ENCODE results near the gene MAP2K4. TPM values are rescaled to one million over a fixed set of nuclear protein-coding genes. Genes with fewer than 3 reads are reported as not detected.

The MAP2K4 gene
- total and polyA plus RNA-seq, 2 donors (not counting 1 experiment from before 2014, with no cell fraction given), result 6.2 to 44.8 TPM

DNA sequence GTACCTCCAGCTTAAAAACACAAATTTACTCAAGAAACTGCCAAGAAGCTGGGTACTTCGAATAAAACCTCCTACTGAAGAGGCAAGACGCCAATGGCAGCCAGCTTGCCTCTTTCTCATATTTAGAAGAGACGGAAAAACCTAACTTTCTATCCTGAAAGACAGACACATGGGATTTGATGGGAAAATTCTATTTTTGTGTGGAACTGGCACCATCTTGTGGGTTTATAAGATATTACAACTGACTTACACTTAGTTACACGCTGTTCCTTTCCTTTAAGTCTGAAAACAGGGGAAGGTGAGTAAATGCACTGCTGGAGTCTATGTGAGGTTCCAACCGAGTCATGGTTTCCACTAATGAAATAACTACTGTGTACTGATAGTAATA lies 33.7 kb upstream of the MAP2K4 start:
- no peaks in the 10 kb centered on the region for H3K27me3 ChIP-seq (replicated peaks in 1 of 4; ENCODE audit: control extremely low read depth in 1 of 4, control insufficient read depth in 3 of 4, insufficient read depth in 4 of 4, low read length in 3 of 4)
- H3K9me3 ChIP-seq (ENCODE audit: control extremely low read depth in 1 of 3, control insufficient read depth in 2 of 3, insufficient read depth in 1 of 3, low read length in 2 of 3), result no peaks in the 10 kb centered on the region
- Mint-ChIP-seq H3K4me1 (no peaks in the 10 kb centered on the region), H3K27ac (no peak overlapping the region), H3K27me3 (no peaks in the 10 kb centered on the region), H3K9me3 (ENCODE audit: insufficient read depth) (no peaks in the 10 kb centered on the region), H3K4me3 (no peak overlapping the region)
- peaks cover 5% of the 10 kb centered on the region for H3K79me2 ChIP-seq (ENCODE audit: control insufficient read depth, insufficient read depth, low read length)
- no peak overlapping the region for H3K27ac ChIP-seq (ENCODE audit: low read length in 2 of 2)
- H3K4me1 ChIP-seq (ENCODE audit: control insufficient read depth in 2 of 2, insufficient read depth in 2 of 2, low read length in 2 of 2), result no peaks in the 10 kb centered on the region
- no CpG with 5 or more reads among the region's 5 CpGs for WGBS (ENCODE audit: insufficient coverage)
- H3K4me2 ChIP-seq (replicated peaks; ENCODE audit: low read depth, low read length, poor library complexity, severe bottlenecking), result no peak overlapping the region
- no peak overlapping the region for H3K4me3 ChIP-seq (ENCODE audit: control extremely low read depth in 1 of 5, extremely low read depth in 1 of 5, insufficient read depth in 1 of 5, low read depth in 2 of 5, low read length in 4 of 5)
- TF ChIP-seq, protein P1, sequence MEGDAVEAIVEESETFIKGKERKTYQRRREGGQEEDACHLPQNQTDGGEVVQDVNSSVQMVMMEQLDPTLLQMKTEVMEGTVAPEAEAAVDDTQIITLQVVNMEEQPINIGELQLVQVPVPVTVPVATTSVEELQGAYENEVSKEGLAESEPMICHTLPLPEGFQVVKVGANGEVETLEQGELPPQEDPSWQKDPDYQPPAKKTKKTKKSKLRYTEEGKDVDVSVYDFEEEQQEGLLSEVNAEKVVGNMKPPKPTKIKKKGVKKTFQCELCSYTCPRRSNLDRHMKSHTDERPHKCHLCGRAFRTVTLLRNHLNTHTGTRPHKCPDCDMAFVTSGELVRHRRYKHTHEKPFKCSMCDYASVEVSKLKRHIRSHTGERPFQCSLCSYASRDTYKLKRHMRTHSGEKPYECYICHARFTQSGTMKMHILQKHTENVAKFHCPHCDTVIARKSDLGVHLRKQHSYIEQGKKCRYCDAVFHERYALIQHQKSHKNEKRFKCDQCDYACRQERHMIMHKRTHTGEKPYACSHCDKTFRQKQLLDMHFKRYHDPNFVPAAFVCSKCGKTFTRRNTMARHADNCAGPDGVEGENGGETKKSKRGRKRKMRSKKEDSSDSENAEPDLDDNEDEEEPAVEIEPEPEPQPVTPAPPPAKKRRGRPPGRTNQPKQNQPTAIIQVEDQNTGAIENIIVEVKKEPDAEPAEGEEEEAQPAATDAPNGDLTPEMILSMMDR (IDR thresholded peaks at IDR 0.05), result peak; percentile 56
- TF ChIP-seq EZH2 (IDR thresholded peaks at IDR 0.05; ENCODE audit: borderline replicate concordance, insufficient read depth, low read depth, low read length, poor library complexity, severe bottlenecking), result no peak
- ATAC-seq (ENCODE audit: low read depth) (no peak), DNase-seq (no peak)
- H4K20me1 ChIP-seq (ENCODE audit: control insufficient read depth, insufficient read depth, low read length, poor library complexity, severe bottlenecking), result no peaks in the 10 kb centered on the region
- CTCF ChIA-PET, result interaction anchor here (1.0 to 1.6 kb wide), 3 partner anchors 9 to 34 kb away, joined by 3 to 4 read pairs (median 3); partner anchors contain the start of genes MAP2K4 and ZNF18
- POLR2A ChIA-PET, result no interaction called here
- intact Hi-C loops (cut with micrococcal nuclease), result loop anchor here (5.0 kb wide), 1 partner anchor 1110 kb away; no protein-coding TSS in a partner anchor
- H2AFZ ChIP-seq (ENCODE audit: insufficient read depth, low read depth, low read length, poor library complexity, severe bottlenecking), result no peak overlapping the region
- H3K36me3 ChIP-seq (replicated peaks in 1 of 2; ENCODE audit: control extremely low read depth in 1 of 2, control insufficient read depth in 1 of 2, extremely low read depth in 1 of 2, insufficient read depth in 2 of 2, low read length in 1 of 2), result peaks cover 21 to 55% of the 10 kb centered on the region in 2 experiments
- no peak overlapping the region for H3K9ac ChIP-seq (ENCODE audit: low read length)

DNA sequence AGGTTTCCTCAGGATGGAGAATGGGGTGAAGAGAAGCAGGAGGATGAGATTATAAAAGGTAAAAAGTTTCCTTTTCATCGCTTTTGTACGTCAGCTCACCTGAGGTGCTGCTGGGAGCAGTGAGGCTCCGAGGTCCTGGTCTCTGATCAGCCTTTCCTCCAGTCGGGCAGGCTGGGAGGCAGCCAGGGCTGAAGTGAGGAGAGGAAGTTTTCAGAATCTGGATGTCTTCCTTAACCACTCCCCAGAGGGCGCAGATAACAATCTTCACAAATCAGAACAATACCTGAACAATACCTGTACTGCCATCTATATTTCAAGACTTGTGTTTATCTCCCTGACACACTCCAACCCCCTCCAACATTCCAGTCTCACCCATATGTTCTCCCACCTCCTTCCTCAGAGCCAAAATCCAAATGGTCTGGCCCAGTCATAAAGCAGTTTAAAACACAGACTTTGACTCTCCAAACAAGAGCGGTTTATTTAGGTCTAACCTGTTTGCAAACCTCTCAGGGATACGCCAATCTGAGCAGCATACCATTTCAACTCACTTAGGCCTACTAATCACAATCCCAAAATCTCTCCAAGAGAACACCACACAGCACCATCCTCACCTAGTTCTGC lies 30.2 kb upstream of the MAP2K4 start:
- DNase-seq, result no peak
- H2AFZ ChIP-seq (ENCODE audit: insufficient read depth, low read depth, low read length, poor library complexity, severe bottlenecking), result no peak overlapping the region
- no peak for ATAC-seq (ENCODE audit: low read depth)
- H3K36me3 ChIP-seq (replicated peaks in 1 of 2; ENCODE audit: control extremely low read depth in 1 of 2, control insufficient read depth in 1 of 2, extremely low read depth in 1 of 2, insufficient read depth in 2 of 2, low read length in 1 of 2), result peaks cover 13 to 32% of the 10 kb centered on the region in 2 experiments
- H3K79me2 ChIP-seq (ENCODE audit: control insufficient read depth, insufficient read depth, low read length), result peaks cover 24% of the 10 kb centered on the region
- no peak overlapping the region for H3K4me2 ChIP-seq (replicated peaks; ENCODE audit: low read depth, low read length, poor library complexity, severe bottlenecking)
- H3K9me3 Mint-ChIP-seq (ENCODE audit: insufficient read depth), result no peaks in the 10 kb centered on the region
- intact Hi-C loops (cut with micrococcal nuclease), result no loop called here
- ChIA-PET CTCF (no interaction called here), POLR2A (no interaction called here)
- TF ChIP-seq, protein P1 (IDR thresholded peaks at IDR 0.05), result no peak
- TF ChIP-seq EZH2 (IDR thresholded peaks at IDR 0.05; ENCODE audit: borderline replicate concordance, insufficient read depth, low read depth, low read length, poor library complexity, severe bottlenecking), result no peak
- H3K9ac ChIP-seq (ENCODE audit: low read length), result no peak overlapping the region
- 96% methylated on average over 5 of the region's 7 CpGs for WGBS (ENCODE audit: insufficient coverage)
- no peaks in the 10 kb centered on the region for H3K27me3 ChIP-seq (replicated peaks in 1 of 4; ENCODE audit: control extremely low read depth in 1 of 4, control insufficient read depth in 3 of 4, insufficient read depth in 4 of 4, low read length in 3 of 4)
- no peak overlapping the region for H3K4me3 Mint-ChIP-seq
- H3K4me1 ChIP-seq (ENCODE audit: control insufficient read depth in 2 of 2, insufficient read depth in 2 of 2, low read length in 2 of 2), result no peaks in the 10 kb centered on the region
- no peak overlapping the region for H3K4me3 ChIP-seq (ENCODE audit: control extremely low read depth in 1 of 5, extremely low read depth in 1 of 5, insufficient read depth in 1 of 5, low read depth in 2 of 5, low read length in 4 of 5)
- peaks cover 3% of the 10 kb centered on the region for H3K4me1 Mint-ChIP-seq
- no peaks in the 10 kb centered on the region for H4K20me1 ChIP-seq (ENCODE audit: control insufficient read depth, insufficient read depth, low read length, poor library complexity, severe bottlenecking)
- no peaks in the 10 kb centered on the region for H3K27me3 Mint-ChIP-seq
- H3K9me3 ChIP-seq (ENCODE audit: control extremely low read depth in 1 of 3, control insufficient read depth in 2 of 3, insufficient read depth in 1 of 3, low read length in 2 of 3), result no peaks in the 10 kb centered on the region
- H3K27ac Mint-ChIP-seq, result no peak overlapping the region
- no peak overlapping the region for H3K27ac ChIP-seq (ENCODE audit: low read length in 2 of 2)

All from B cell (primary cell).